GM21576 (cell line): ENCODE data around the gene MAGEA2B.
A peak's percentile ranks its signal among the peaks of the same experiment; 100 is the strongest.
"Not testable (repeated sequence)": the region's sequence is repeated elsewhere in the genome, so short reads cannot be mapped to it uniquely, and the experiment has no call there.

Source experiments
- ATAC-seq: cut with Tn5 transposase; IDR thresholded peaks from one replicate; pipeline ENCODE4 v1.9.1; 2021; ENCODE audit warnings: mild to moderate bottlenecking, moderate library complexity; ENCODE audit not compliant: unreplicated experiment

The MAGEA2B gene

GRCh38 chrX:152713815-152714787 lies at the start of gene MAGEA2B:
Gene MAGEA2B, plus strand, starts transcription at chrX:152714628. Its CDS starts 2,479 bp downstream, at chrX:152717107.
- not testable (repeated sequence) for ATAC-seq

- no peak for ATAC-seq
These were observed 40.3 kb upstream of the MAGEA2B start for GRCh38 chrX:152674135-152674534.

GRCh38 chrX:152674652-152675051 lies 39.8 kb upstream of the MAGEA2B start:
- ATAC-seq = not testable (repeated sequence)

- peak; percentile 91 for ATAC-seq
These were observed 33.4 kb upstream of the MAGEA2B start for GRCh38 chrX:152681012-152681411.

GRCh38 chrX:152697952-152698931 lies 16.2 kb upstream of the MAGEA2B start, which contains the start of gene MAGEA3:
Gene MAGEA3, plus strand, starts transcription at chrX:152698794. Its CDS starts 2,039 bp downstream, at chrX:152700833.
- ATAC-seq = not testable (repeated sequence)

- not testable (repeated sequence) for ATAC-seq
These were observed 14.0 kb upstream of the MAGEA2B start for GRCh38 chrX:152700390-152700789.

GRCh38 chrX:152706500-152706899 lies 7.9 kb upstream of the MAGEA2B start:
- not testable (repeated sequence) for ATAC-seq

- ATAC-seq = not testable (repeated sequence)
These were observed 5.3 kb upstream of the MAGEA2B start, which contains the start of gene CSAG2 for GRCh38 chrX:152709173-152709572. Gene CSAG2, minus strand, starts transcription at chrX:152709273. Its CDS starts 161 bp downstream, at chrX:152709112.

- not testable (repeated sequence) for ATAC-seq
These were observed 1.2 kb upstream of the MAGEA2B start for GRCh38 chrX:152713195-152713594.

- ATAC-seq = no peak
These were observed 11.0 kb downstream of the MAGEA2B start for GRCh38 chrX:152725409-152725808.

GRCh38 chrX:152733261-152733975 lies 19.0 kb downstream of the MAGEA2B start, which contains the start of the genes CSAG1 and MAGEA12:
Gene CSAG1, minus strand, starts transcription at chrX:152733721. Its CDS starts 1,261 bp downstream, at chrX:152732460.
Gene MAGEA12, plus strand, starts transcription at chrX:152733757. Its CDS starts 2,405 bp downstream, at chrX:152736162.
- ATAC-seq = no peak

GRCh38 chrX:152734143-152734858 lies 19.9 kb downstream of the MAGEA2B start:
- not testable (repeated sequence) for ATAC-seq

- ATAC-seq = no peak
These were observed 20.7 kb downstream of the MAGEA2B start for GRCh38 chrX:152735101-152735500.

GRCh38 chrX:152735860-152736511 lies 21.6 kb downstream of the MAGEA2B start:
- no peak for ATAC-seq

GRCh38 chrX:152736528-152736927 lies 22.1 kb downstream of the MAGEA2B start:
- ATAC-seq = not testable (repeated sequence)

- no peak for ATAC-seq
These were observed 24.1 kb downstream of the MAGEA2B start for GRCh38 chrX:152738560-152738959.

GRCh38 chrX:152753686-152754650 lies 39.5 kb downstream of the MAGEA2B start, which contains the start of gene MAGEA2:
Gene MAGEA2, minus strand, starts transcription at chrX:152753842. Its CDS starts 2,479 bp downstream, at chrX:152751363.
- ATAC-seq = not testable (repeated sequence)
